GM19023 (cell line): Measurements from ENCODE around the gene VIPAS39.

Source experiments
- ATAC-seq: cut with Tn5 transposase; IDR thresholded peaks from one replicate; pipeline ENCODE4 v1.9.1; 2021; ENCODE audit warnings: mild to moderate bottlenecking, moderate library complexity; ENCODE audit not compliant: unreplicated experiment

VIPAS39 gene

DNA sequence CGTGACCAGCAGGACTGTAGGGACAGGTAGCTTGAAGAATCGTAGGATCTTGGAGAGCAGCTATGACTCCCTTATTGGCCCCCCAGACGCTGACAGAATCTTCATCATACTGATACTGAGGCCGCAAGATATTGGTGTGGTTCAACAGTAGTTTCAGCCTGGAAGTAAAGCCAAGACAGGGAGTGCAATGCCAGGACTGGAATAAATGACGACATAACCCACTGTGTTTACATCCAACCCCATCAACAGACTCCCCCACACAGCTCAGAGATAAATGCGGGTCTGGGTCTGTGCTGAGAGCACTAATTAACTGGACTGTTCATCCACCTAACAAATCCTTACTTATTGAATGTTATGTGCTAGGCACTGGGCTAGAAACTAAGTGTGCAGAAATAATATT lies 50.7 kb downstream of the VIPAS39 start:
- no peak for ATAC-seq

- no peak for ATAC-seq
Observed at GRCh38 chr14:77406086-77406485, 51.3 kb downstream of the VIPAS39 start.

- ATAC-seq: no peak
Observed at GRCh38 chr14:77403768-77404167, 53.6 kb downstream of the VIPAS39 start.

GRCh38 chr14:77400216-77400615 lies 57.2 kb downstream of the VIPAS39 start:
- no peak for ATAC-seq

- ATAC-seq: no peak
Observed at GRCh38 chr14:77390188-77390587, 67.2 kb downstream of the VIPAS39 start.

DNA sequence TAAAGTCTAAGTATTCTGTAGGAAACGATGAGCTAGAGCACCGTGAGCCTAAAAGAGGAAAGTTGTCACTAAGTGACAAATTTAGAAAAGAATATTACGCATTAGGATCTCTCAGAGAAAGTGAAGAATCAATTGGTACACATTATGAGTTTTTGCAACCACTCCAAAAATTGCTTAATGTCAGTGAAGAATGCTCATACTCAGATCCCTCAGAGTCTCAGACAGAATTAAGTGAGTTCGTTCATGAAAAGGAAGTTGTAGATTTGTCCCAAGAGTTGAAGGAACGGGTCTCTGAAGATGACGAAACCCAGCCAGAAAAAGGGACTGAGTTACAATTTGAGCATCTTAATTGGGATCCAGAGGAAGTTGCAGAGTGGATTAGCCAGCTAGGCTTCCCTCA lies 78.7 kb downstream of the VIPAS39 start:
- ATAC-seq: no peak

- ATAC-seq: peak; percentile 4
Observed at GRCh38 chr14:77377502-77377844, 79.9 kb downstream of the VIPAS39 start.

- peak; percentile 92 for ATAC-seq
Observed at GRCh38 chr14:77376771-77377501, 80.5 kb downstream of the VIPAS39 start, which contains the start of the genes SAMD15 and TMED8. Gene SAMD15 (plus strand): TSS chr14:77377379. CDS start chr14:77377419, 40 bp downstream. Gene TMED8 (minus strand): TSS chr14:77377094. CDS start chr14:77377053, 41 bp downstream.
